NB4 (cell line): ENCODE data around the gene LHX6.
A peak's percentile ranks its signal among the peaks of the same experiment; 100 is the strongest.

Experiments used
- DNase-seq: peaks from one replicate; pipeline ENCODE4 v3.0.0; 2010; ENCODE audit warnings: low read depth
- H3K4me3 ChIP-seq: one replicate; pipeline ENCODE4 v1.5.1; 2011; ENCODE audit warnings: mild to moderate bottlenecking, low read depth, low read length, moderate library complexity
- CTCF ChIP-seq: IDR thresholded peaks from one replicate; pipeline ENCODE4 v1.5.1; 2012; ENCODE audit warnings: low read depth, low read length
- MYC ChIP-seq: IDR thresholded peaks from 2 replicates; pipeline ENCODE4 v1.6.1; 2011; ENCODE audit warnings: low read depth, low read length
- POLR2A ChIP-seq: IDR thresholded peaks from 2 replicates; pipeline ENCODE4 v1.6.1; 2011; ENCODE audit warnings: mild to moderate bottlenecking; ENCODE audit not compliant: insufficient read length; ENCODE audit errors: extremely low read depth
- TF ChIP-seq, protein P1 (sequence below): IDR thresholded peaks from 2 replicates; pipeline ENCODE4 v1.6.1; 2011; ENCODE audit warnings: low read depth, low read length

LHX6 gene

GRCh38 chr9:122264360-122265148 lies 35.8 kb upstream of the LHX6 start, which contains the start of the genes MRRF and RBM18:
TSS of gene MRRF (plus strand) at chr9:122264882. CDS start at chr9:122270892, 6,010 bp downstream.
TSS of gene RBM18 (minus strand) at chr9:122264840. CDS start at chr9:122261492, 3,348 bp downstream.
- H3K4me3 ChIP-seq = peak within 1 kb of the TSS; percentile 97
- peak; percentile 95 for DNase-seq
- TF ChIP-seq, protein P1, sequence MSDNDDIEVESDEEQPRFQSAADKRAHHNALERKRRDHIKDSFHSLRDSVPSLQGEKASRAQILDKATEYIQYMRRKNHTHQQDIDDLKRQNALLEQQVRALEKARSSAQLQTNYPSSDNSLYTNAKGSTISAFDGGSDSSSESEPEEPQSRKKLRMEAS = peak; percentile 90
- TF ChIP-seq POLR2A = peak; percentile 82
- peak; percentile 98 for TF ChIP-seq MYC
- no peak for TF ChIP-seq CTCF

DNA sequence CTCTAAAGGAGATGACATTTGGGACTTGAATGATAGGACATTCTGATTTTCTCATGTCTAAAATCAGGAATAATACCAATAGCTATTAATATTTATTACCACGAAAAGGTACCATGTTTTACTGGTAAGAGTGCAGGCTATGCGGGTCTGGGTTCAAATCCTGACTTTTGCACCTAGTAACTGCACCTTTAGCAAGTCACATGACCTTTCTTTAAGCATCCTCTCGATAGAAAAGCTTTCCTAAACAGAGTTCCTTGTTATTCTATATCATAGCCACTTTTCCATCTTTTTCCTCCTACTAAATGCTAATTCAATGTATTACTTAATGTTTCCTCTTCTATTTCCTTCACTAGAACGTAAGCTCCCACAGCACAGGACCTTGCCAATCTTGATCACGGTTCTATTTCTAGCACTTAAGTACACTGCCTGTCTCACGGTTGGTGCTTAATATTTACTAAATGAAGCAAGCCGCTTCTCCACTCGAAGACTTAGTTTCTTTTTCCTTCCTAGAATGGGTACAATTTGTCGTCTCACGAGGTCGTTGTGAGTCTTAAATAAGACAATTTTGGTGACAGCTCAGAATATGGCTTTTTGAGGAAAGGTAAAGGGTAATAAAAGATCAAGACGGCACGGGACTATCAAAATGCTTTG lies 35.1 kb upstream of the LHX6 start:
- peak overlapping the region; percentile 97 for H3K4me3 ChIP-seq
- DNase-seq = peak; percentile 30
- no peak for TF ChIP-seq CTCF
- no peak for TF ChIP-seq MYC
- TF ChIP-seq, protein P1 = no peak
- TF ChIP-seq POLR2A = no peak

DNA sequence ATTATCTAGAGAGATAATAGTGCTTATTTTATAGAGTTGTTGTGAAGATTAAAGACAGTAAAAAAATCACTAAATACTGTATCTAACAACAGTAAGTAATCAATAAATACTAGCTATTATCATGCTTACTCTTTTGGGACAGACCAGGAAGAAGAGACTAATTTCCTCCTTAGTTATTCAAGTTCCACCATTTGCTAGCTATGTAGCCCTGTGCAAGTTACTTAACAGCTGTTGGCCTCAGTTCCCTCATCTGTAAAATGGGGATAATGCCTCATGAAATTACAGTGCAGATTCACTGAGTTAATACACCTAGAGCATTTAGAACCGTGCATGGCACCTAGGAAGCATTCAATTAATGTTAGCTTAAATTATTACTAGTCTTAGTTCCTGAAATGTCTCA lies 33.3 kb upstream of the LHX6 start:
- no peak for TF ChIP-seq POLR2A
- TF ChIP-seq MYC = no peak
- TF ChIP-seq, protein P1 = no peak
- TF ChIP-seq CTCF = no peak
- H3K4me3 ChIP-seq = peak overlapping the region; percentile 10
- no peak for DNase-seq

DNA sequence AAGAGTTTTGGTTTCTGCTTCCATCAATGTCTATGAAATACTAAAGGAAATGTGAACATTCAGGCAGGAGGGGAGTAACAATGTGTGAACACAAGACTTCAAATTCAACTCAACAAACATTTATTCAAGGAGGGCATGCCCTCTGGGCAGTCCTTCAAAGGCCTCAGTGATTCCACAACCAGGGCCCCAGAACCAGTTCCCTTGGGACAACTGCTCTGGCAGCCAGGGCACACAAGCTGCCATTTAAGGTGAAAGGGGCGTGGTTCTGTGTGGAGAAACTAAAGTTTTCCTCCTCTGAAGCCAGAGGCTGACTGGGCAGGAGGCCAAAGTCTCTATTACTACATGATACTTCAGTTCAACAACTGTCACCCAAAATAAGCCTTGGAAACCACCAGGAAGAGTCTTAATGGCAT lies 32.7 kb upstream of the LHX6 start:
- no peak for TF ChIP-seq POLR2A
- TF ChIP-seq MYC = no peak
- TF ChIP-seq, protein P1 = no peak
- no peak for TF ChIP-seq CTCF
- peak overlapping the region; percentile 33 for H3K4me3 ChIP-seq
- DNase-seq = peak; percentile 58

DNA sequence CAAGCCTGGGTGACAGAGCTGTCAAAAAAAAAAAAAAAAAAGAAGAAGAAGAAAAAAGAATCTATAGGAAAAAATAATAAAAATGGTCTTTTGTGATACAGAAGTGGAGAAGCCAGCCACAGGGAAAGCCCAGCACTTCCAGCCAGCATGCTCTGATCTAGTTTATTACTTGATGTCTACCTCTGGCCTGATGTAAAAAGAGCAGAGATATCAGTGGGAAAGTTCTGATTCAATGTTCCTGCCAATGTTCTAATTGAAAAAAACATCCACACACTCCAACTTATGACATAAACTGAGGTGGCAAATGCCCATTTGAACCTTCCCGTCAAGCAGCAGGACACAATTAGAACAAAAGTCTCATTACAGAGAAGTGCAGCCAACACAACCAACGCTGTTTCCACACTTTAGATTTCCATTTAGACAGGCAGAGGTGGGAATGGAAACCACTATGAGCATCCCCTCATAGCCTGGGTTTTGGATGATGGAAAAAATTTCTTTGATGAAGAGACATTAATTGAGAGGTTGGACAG lies 30.2 kb upstream of the LHX6 start:
- TF ChIP-seq POLR2A (no peak), CTCF (no peak), MYC (no peak)
- TF ChIP-seq, protein P1 = no peak
- no peak overlapping the region for H3K4me3 ChIP-seq
- DNase-seq = no peak
